ENCODE data around the gene CYP1B1.

The CYP1B1 gene

DNA sequence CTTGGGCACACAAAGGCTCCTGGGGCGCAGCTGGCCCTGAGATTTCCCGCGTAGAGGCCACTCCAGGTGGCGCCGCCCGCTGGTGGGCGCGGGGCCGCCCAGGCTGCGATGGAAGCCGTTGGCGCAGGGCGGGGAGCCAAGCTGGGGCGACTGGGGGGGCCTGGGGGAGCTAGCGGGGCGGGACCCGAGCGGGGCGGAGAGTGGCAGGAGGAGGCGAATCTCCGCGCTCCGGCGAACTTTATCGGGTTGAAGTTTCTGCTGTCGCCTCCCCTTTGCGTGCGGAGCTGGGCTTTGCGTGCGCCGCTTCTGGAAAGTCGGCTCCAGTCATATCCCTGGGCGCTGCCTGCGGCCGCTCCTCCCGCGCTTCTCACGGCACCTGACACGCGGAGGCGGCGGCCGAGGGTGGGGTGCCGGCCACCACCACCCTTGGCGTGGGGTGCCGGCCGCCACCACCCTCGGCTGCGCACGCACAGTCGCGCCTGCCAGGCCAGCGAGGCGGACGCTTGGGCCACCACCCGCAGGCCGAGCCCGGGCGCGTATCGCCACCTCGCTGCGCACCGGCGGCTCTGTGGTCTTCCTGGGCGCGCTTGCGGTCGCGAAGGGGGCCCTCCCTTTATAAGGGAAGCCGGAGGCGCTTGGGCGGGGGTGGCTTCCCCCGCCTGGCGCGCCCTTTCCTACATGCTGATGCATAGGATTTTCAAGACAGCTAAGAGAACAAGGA lies 919 bp upstream of the CYP1B1 start:
- peak; percentile 20 for DNase-seq (ENCODE audit: low read depth, low spot score)

DNA sequence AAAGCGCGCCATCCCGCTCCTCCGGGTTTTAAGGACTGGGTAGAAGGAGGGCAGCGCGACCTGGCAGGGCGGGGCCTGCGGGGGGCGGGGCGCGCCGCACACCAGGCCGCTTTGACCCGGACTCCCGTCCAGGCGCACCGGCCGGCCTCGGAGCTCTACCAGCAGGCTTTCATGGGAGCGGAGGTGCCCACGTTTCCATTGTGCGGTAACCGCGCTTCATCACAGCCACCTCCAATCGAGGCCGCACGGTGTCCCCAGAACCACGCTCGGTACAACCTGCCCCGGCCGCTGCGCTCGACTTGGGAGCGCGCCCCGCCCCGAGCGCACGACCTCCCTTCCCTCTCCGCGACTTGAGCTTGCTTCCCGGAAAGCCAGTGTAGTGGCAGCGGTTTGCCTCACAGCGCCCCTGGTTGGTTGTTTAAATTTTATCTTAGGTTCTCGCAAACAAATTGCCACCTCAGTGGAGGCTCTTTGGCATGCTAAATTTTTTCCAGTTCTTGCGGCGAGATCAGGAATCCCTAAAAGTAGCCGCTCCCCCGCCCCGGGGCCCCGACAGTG lies 280 bp upstream of the CYP1B1 start:
- no peak for DNase-seq (ENCODE audit: low read depth, low spot score)

DNA sequence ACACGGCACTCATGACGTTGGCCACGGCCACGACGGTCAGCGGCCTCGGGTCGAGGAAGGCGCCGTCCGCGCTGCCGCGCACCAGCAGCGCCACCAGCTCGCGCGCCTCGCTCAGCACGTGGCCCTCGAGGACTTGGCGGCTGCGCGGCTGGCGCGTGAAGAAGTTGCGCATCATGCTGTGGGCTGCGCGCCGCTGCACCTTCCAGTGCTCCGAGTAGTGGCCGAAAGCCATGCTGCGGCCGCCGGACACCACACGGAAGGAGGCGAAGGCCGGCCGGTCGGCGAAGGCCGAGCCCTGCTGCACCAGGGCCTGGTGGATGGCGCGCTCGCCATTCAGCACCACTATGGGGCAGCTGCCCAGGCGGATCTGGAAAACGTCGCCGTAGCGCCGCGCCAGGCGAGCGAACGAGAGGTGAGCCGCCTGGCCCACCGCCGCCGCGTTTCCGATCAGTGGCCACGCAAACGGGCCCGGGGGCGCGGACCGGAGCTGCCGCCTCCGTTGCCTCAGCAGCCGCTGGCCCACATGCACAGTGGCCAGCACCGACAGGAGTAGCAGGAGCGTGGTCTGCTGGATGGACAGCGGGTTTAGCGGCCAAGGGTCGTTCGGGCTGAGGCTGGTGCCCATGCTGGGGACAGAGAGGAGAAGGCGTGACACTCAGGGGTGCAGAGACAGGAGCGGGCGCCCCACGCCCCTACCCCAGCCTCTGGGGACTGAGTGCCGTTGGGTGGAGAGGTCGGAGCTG lies 1.0 kb downstream of the CYP1B1 start:
- DNase-seq (ENCODE audit: low read depth, low spot score): no peak

DNA sequence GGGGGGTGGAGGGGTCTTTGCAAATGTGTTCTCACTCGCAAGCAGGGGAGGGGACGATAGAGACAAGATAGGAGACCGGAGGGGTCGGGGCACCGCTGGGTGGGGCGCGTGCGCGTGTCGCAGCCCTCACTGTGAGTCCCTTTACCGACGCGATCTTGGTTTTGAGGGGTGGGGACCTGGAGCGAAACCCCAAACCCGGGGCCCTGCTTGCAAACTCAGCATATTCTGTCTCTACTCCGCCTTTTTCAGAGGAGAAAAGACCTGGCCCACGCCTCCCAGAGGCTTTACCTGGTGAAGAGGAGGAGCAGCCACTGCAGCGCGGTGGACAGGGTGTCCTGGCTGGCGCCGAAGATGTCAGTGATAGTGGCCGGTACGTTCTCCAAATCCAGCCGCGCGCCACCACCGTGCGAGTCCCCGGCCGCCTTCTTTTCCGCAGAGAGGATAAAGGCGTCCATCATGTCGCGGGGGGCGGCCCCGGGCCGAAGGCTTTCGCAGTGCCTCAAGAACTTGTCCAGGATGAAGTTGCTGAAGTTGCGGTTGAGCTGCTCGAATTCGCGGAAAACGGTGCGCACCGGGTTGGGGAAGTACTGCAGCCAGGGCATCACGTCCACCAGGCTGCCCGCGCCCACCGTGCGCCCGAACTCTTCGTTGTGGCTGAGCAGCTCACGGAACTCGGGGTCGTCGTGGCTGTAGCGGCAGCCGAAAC lies 1.7 kb downstream of the CYP1B1 start:
- DNase-seq (ENCODE audit: low read depth, low spot score): no peak

DNA sequence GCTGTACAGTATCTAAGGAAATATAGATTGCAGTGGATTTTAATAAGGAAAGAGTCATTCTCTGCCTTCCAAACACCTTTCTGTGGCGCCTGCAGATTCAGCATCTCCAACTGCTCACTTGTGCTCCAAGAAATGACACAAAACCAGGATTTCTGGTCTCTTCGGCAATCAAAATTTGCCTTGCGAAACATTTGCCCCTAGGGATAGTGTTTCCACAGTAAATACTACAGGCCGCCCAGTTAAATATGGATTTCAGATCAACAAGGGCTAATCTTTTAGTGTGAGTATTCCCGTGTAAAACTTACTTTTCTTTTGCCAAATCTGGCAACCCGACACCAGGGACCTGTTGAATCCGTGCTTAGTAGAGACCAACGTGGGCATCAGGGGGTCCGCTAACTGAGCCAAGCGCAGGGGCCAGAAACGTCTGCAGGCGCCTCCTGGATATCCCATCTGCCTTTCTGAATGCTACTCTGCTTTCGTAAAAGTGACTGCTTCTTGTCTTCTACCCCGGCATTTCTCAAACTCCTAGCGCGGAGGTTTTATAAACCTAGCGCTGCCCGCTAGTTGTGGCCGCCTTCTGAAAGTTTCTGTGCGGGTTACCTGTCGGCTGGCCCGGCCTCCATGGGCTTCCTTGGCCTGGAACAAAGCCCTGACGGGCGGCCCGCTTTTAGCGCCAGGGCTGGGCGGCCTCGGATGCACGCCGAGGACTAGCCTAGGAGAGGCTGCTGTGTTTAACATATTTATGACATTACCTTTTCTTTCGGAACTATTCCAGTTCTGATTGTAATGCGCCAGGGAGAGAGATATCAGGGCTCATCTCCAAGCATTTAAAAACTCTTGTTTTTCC lies 2.5 kb downstream of the CYP1B1 start:
- DNase-seq (ENCODE audit: low read depth, low spot score): no peak

DNA sequence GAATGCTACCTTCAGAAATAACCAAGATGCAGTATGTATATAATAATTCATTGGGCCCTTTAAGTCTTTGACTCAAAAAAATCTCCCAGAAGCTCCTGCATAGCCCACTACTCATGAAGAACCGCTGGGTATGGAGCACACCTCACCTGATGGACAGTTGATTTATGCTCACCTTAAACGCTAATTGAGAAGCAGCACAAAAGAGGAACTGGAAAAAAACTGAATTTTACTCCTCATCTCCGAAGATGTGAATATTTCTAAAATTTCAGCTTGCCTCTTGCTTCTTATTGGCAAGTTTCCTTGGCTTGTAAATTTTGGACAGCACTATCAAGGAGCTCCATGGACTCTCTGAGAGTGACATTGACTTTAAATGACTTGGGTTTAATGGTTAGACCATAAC lies 5.5 kb downstream of the CYP1B1 start:
- DNase-seq (ENCODE audit: low read depth, low spot score): no peak

DNA sequence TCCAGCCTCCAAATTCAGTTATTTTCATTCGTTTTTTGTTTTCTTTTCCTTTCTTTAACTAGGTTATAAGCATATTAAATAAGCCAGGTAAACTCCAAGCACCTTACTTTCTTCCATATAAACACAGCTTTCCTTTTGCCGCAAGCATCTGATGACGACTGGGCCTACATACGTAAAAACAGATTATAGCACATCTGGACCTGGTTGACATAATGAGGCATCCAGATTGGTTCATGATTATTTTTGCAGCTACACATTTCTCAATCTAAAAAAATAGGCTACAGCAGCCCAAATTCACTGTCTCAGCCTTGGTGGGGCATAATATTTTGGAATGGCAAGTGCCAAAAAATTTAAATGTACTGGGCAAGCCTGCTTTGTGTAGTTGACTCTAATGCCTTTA lies 7.7 kb downstream of the CYP1B1 start:
- no peak for DNase-seq (ENCODE audit: low read depth, low spot score)

DNA sequence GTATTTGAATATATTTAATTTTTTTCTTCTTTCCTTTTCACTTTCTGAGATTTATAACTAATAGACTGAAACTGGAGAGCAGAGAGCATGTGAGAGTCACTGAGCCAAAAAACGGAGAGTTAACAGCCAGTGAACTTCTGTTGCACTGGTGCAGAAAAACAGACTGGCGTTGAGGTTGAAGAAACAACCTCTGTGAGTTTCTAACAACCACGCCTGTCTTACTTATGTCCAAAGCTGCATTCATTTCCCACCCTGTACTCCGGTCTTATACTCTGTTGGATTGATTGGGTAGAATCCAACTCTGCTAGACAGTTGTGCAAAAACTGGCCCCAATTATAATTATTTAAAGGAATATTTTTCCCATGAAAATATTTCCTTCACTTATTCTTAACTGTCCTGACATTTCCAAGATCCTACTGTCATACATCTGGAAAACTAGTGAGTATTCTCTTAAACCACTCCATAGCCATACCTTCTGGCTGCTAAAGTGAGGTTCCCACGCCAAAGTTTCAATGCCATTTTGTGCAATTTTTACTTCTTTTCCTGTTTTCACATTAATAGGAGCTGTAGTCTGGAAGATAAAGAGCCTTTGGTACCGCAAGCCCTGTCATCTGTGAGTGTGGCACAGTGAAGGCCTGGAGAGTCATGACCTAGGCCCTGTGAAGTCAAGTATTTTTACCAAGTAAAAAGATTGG lies 9.4 kb downstream of the CYP1B1 start:
- no peak for DNase-seq (ENCODE audit: low read depth, low spot score)

DNA sequence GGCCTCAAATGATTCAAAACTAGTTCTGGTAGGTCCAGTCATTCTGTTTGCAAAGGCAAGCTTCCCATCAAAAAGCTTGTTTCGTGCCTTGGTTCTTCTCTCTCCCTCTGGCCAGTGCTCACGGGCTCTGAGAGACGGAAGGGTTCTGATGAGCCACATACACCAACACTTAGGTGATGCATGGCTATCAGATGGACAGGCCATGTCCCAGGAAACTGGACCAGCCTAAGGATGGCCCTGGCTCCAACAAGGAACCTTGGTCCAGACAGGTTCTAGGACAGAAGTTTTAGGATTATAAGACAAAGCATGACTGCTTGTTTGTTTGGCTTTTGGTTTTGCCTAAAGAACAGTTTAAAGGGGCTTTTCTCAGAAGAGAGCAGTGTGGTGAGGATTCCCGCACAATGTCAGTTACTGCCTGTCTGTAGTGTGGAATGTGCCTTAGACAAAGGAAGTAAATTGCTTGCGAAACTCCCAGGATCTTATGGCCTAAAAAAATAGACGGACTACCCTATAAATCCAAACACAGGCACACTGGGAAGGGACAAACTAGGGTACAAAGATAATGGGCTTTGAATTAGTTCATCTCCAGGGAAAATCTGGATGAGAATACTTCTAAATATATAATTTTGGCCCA lies 10.3 kb downstream of the CYP1B1 start:
- no peak for DNase-seq (ENCODE audit: low read depth, low spot score)

DNA sequence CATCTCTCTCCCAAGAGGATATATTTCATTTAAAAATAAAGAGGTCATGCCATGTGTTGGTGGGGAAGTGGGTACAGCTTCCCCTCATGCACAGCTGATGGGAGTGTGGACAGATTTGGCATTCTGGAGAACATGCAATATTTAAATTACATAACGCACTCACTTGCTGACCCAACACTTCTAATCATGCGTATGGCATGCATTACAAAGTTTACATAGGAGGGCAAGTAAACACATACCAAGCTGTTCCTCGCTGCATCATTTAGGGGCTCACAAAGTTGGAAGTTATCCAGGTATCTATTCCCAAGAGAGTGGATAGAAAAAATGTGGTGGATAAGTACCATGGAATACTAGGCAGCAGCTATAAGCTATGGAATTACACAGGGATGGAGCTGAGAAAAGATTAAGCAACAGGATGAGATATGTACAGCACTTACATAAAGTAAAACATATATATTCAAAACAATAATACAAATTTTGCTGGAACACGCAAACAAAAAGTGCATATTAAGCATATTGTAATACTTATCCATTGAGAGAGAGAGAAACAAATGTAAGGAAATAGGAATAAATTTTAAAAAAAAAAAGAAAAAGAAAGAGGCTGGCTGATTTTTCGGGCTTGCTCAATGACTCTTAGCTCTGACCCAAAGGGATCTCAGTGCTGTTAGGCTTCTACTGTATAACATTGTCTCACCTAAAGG lies 11.0 kb downstream of the CYP1B1 start:
- no peak for DNase-seq (ENCODE audit: low read depth, low spot score)

DNA sequence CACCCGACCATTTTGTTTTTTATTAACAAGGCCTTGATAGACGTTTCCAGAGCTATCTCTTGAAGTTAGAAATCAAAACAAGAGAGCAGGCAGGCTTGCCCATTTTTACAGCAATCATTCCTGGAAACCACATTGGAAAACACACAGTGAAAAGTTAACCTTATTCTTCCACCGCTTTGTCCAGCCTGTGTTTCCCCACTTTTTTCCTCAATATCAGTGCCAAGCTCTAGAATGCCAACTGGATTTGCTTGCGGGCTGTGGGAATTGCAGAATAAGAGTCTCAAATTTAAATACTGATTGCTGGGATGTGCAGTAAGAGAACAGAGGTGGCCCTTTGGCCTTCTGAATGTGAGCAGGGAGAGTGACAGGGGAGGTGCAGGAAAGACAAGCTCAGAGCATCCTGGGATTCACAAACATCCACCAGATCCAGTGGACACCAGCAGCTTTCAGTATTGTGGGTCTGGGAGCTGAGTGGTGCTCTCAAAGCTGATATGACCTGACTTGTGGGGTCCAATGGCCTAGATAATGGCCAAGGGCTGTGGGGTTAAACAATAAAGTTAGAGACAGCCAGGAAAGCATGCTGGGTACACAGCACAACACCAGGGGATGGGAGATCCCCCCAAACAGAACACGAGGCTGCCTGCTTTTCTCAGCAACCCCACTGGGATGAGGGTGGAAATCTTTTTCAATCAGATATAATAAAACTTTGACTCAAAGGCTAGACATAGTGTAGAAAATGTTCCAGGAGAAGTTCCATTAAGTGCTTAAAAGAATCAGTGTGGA lies 15.5 kb downstream of the CYP1B1 start:
- no peak for DNase-seq (ENCODE audit: low read depth, low spot score)

DNA sequence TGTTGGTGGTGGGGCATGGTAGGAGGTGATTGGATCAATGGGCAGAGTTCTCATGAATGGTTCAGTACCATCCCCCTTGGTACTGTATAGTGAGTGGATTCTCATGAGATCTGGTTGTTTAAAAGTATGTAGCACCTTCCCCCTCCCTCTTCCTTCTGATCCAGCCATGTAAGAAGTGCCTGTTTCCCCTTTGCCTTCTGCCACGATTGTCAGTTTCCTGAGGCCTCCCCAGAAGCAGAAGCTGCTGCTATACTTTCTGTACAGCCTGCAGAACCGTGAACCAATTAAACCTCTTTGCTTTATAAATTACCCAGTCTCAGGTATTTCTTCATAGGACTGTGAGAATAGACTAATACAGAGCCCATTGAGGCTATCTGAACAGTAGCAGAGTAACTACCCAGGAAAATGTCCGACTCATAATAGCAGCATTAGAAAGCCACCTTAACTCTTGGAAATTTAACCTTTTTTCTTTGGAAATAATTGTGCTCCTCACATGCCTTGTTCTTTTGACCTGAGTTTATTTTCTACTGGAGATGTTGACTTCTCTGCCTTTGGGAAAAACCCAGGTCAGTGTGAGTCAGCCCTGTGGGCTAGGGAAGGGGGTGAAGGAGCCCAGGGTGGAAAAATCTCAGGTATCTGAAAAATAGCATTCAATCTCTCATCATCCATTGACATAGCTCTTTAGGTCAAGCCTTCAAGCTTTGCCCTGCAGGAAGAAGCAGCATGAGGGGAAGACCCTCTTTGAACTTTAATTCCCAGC lies 18.1 kb downstream of the CYP1B1 start:
- no peak for DNase-seq (ENCODE audit: low read depth, low spot score)

DNA sequence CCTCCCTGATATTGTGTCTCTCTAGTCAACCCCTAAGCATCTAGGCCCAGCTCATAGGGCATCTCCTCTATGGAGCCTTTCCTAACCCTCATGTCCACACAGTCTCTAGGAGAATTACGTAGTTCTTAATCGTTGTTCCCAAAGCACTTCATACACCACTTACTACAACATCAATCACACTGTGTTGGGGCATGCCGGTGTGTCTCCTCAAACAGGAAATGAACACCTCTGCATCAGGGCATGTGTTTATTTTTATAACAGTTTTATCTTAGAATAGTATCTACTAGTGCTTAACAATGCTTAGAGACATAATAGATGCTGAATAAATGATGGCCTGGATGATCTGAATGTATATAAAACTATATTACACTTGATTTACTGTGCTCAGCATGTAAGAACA lies 19.7 kb downstream of the CYP1B1 start:
- DNase-seq (ENCODE audit: low read depth, low spot score): no peak

DNA sequence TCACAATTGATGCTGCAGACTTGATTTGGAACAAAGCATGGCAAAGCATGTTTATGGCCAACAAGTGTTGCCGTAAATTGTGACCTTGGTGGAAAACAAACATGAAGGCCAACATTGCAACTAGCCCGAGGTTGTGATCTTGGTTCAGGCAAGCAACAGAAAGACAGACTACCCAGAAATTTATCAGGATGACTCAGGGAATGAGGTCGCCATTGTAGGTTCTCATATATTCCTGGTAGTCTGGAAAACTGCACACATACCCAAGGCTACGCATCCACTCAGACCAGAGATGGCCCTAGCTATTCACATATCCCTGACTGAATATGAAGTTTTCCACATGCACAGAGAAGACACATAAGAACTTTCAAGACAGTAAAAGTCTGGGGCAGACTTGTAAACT lies 30.1 kb downstream of the CYP1B1 start:
- no peak for DNase-seq (ENCODE audit: low read depth, low spot score)

DNA sequence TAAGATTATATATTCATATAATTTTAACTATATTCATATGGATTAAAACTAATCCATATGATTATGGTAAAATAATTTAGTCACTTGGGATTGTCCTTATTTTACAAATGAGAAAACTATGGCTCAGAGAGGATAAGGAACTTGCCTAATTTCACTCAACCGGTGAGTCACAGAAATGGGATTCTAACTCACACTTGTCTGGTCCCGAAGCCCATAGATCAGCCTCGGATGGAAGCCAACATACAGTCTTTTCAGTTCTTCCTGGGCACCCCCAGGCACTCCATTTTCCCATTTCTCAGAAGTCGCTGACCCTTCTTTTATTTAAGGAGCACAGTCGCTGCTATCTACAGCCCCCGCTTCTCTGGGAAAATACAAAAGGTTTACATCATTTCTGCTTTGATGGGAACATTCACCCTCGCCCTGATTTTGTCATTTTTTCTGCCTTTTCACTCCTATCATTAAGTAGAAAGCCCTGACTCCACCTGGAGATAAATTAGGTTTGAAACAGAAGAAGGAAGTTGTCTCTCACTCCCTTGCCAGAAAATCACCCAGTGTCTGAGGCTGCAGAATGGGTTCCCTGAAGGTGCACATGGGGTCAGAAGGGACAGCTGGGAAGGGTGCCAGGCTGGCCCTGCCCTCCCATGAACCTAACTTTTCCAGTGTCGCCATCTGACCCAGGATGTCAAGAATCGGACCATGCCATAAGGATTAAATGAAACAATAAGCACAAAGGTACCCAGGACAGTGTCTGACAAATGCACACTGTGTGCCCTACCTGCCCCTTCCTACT lies 36.6 kb downstream of the CYP1B1 start:
- no peak for DNase-seq (ENCODE audit: low read depth, low spot score)

DNA sequence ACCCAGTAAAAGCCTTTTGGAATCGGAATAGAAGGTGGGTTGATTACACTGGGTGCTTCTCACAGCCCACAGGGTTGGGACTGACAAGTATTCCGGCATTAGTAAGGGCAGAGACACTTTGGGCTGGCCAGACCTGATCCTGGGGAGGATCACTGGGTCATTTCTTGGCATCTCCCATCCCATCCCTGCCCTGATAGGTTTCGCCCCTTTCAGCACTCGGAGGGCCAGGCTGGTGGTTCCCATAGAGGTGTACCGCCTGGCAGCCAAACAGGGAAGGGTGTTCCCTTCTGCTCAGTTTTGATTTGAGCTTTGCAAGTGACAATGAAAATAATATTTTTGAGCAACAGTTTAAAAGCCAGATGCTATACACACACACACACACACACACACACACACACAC lies 37.3 kb downstream of the CYP1B1 start:
- DNase-seq (ENCODE audit: low read depth, low spot score): no peak
